Measurements from ENCODE around the gene LHPP.

DNA sequence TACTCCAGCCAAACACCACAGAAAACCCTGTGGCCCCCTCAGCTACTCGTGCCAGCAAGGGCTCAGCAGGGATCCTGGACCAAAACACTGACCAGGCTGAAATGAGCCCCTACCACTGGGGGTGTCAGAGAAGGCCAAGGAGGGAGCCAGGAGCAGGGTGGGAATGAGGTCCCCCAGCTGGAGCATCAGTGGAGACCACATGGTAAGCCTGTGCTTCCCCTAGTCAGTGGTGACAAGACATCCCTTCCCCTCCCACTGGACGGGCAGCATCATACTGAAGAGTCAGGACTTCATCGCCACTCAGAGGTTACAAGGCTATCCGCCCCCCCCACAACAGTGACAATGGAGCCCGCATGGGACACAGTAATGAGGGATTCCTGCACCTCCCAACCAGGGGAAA is 99.6 kb downstream of the LHPP start:
- TF ChIP-seq, protein P1, sequence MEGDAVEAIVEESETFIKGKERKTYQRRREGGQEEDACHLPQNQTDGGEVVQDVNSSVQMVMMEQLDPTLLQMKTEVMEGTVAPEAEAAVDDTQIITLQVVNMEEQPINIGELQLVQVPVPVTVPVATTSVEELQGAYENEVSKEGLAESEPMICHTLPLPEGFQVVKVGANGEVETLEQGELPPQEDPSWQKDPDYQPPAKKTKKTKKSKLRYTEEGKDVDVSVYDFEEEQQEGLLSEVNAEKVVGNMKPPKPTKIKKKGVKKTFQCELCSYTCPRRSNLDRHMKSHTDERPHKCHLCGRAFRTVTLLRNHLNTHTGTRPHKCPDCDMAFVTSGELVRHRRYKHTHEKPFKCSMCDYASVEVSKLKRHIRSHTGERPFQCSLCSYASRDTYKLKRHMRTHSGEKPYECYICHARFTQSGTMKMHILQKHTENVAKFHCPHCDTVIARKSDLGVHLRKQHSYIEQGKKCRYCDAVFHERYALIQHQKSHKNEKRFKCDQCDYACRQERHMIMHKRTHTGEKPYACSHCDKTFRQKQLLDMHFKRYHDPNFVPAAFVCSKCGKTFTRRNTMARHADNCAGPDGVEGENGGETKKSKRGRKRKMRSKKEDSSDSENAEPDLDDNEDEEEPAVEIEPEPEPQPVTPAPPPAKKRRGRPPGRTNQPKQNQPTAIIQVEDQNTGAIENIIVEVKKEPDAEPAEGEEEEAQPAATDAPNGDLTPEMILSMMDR (IDR thresholded peaks at IDR 0.05; ENCODE audit: low read depth, low read length, poor library complexity, severe bottlenecking) = no peak
- no peak for TF ChIP-seq EZH2phosphoT487 (IDR thresholded peaks at IDR 0.05; ENCODE audit: borderline replicate concordance, low read length)
